Adrenal gland (tissue), 5 donors: Measurements from ENCODE around the gene OPCML.

Experiments
- POLR2A ChIP-seq, 2 donors: fragments of 450-650 bp; IDR thresholded peaks; one replicate each; pipeline ENCODE4 v1.6.1; 2017; ENCODE audit warnings: antibody characterized with exemption in 2 of 2, mild to moderate bottlenecking in 2 of 2, moderate library complexity in 1 of 2
- TF ChIP-seq, protein P1 (sequence below), 6 experiments: fragments of 450-650 bp in 4 of 6; fragments of 200-600 bp in 2 of 6; sonication (generic) in 1 of 6; IDR thresholded peaks; 1 replicate in 5 of 6; 2 replicates in 1 of 6; pipeline versions ENCODE4 v1.5.1 to v1.8.0; 2016 to 2021; ENCODE audit warnings: antibody characterized with exemption in 6 of 6, mild to moderate bottlenecking in 2 of 6, moderate library complexity in 1 of 6
- donor health status: DM: no; HTN: no; CAD: no.

DNA sequence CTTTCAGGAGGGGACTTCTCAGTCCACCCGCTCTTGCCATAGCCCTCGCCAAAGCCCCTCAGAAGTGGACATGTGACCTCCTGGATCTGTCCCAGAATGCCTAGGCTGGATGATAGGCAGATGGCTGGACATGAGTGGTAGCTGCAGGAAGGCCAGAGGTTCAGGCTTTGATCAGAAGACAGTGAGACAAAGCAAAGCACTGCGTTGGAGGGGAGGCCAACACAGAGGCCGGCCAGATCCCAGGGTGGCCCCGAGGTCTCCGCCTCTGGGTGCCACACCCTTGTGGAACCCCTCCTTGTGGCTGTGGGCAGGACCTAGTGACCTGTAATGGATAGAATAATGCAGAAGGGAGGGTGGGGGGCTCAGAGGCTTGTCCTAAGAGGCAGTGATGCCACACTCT lies 147.6 kb downstream of the OPCML start:
- TF ChIP-seq POLR2A (IDR thresholded peaks at IDR 0.05) = no peak
- TF ChIP-seq, protein P1, sequence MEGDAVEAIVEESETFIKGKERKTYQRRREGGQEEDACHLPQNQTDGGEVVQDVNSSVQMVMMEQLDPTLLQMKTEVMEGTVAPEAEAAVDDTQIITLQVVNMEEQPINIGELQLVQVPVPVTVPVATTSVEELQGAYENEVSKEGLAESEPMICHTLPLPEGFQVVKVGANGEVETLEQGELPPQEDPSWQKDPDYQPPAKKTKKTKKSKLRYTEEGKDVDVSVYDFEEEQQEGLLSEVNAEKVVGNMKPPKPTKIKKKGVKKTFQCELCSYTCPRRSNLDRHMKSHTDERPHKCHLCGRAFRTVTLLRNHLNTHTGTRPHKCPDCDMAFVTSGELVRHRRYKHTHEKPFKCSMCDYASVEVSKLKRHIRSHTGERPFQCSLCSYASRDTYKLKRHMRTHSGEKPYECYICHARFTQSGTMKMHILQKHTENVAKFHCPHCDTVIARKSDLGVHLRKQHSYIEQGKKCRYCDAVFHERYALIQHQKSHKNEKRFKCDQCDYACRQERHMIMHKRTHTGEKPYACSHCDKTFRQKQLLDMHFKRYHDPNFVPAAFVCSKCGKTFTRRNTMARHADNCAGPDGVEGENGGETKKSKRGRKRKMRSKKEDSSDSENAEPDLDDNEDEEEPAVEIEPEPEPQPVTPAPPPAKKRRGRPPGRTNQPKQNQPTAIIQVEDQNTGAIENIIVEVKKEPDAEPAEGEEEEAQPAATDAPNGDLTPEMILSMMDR (IDR thresholded peaks at IDR 0.05) = no peak
